Mucosa of descending colon (tissue), 3 donors: ENCODE measurements around the gene REXO1. TPM values are rescaled to one million over a fixed set of nuclear protein-coding genes. Genes with fewer than 3 reads are reported as not detected.

Source experiments
- ATAC-seq: fragments of 200-7000 bp; cut with Tn5 transposase; one replicate; pipeline ENCODE4 v1.9.1; 2020; ENCODE audit warnings: mild to moderate bottlenecking, moderate library complexity
- DNase-seq, 3 donors: peaks; one replicate each; pipeline ENCODE4 v3.0.0-alpha.2; 2020
- H3K36me3 ChIP-seq: fragments of 200-600 bp; one replicate; pipeline ENCODE4 v1.8.0; 2021; ENCODE audit warnings: low read depth, mild to moderate bottlenecking
- H3K4me1 ChIP-seq: fragments of 200-600 bp; one replicate; pipeline ENCODE4 v1.8.0; 2021; ENCODE audit warnings: low read depth, mild to moderate bottlenecking
- H3K4me3 ChIP-seq: fragments of 200-600 bp; one replicate; pipeline ENCODE4 v1.8.0; 2021; ENCODE audit warnings: mild to moderate bottlenecking
- H3K9me3 ChIP-seq: fragments of 200-600 bp; one replicate; pipeline ENCODE4 v1.8.0; 2021; ENCODE audit warnings: mild to moderate bottlenecking
- CTCF ChIP-seq: fragments of 200-600 bp; IDR thresholded peaks from one replicate; pipeline ENCODE4 v1.8.0; 2022; ENCODE audit warnings: antibody characterized with exemption, mild to moderate bottlenecking
- intact Hi-C, 2 donors: fragments of 100-400 bp; cut with DNase I in 1 of 2; cut with micrococcal nuclease in 1 of 2; formaldehyde crosslinking; loops; one replicate each; pipeline versions ENCODE4 v1.11.0 to v1.11.1; 2022; cut with DNase I, micrococcal nuclease
- total RNA-seq, 3 donors: library from RNA; stranded (reverse); fragmentation: NEBNext Ultra II Directional in 2 of 3; extraction: Animal tissue kit (Norgen Biotek cat#: 25700) in 2 of 3; gene quantifications; one replicate each; pipeline versions ENCODE4 v1.2.1 to v1.2.4, GENCODE V29; 2021 to 2023
- donor health status: DM: no; HTN: no; CAD: no; lungs with moderate emphysema.
- donor health status: DM: no; HTN: no; CAD: no.
- donor health status: DM: no; HTN: yes; CAD: no.

The REXO1 gene
- total RNA-seq, 3 donors from 2014 or later: 45.4 to 54.3 (median 50.2) TPM

GRCh38 chr19:1823020-1823419 is 25.3 kb downstream of the REXO1 start:
- Histone ChIP-seq H3K4me3 (no peak overlapping the region), H3K36me3 (peaks cover 16% of the 10 kb centered on the region), H3K9me3 (no peaks in the 10 kb centered on the region), H3K4me1 (no peaks in the 10 kb centered on the region)
- TF ChIP-seq CTCF: no peak
- DNase-seq (peak in 1 of 3 donors; percentile 17), ATAC-seq (no peak)
- intact Hi-C loops: no loop called here

- no peak overlapping the region for H3K4me3 ChIP-seq
- peaks cover 16% of the 10 kb centered on the region for H3K36me3 ChIP-seq
- TF ChIP-seq CTCF: no peak
- no peaks in the 10 kb centered on the region for H3K9me3 ChIP-seq
- intact Hi-C loops: no loop called here
- no peaks in the 10 kb centered on the region for H3K4me1 ChIP-seq
- ATAC-seq: no peak
- peak in 1 of 3 donors; percentile 18 for DNase-seq
Observed at GRCh38 chr19:1822210-1822609, 26.1 kb downstream of the REXO1 start.

- no peaks in the 10 kb centered on the region for H3K9me3 ChIP-seq
- ATAC-seq (no peak), DNase-seq (peak in 2 of 3 donors; percentile 23 to 45)
- no peak overlapping the region for H3K4me3 ChIP-seq
- peaks cover 16% of the 10 kb centered on the region for H3K36me3 ChIP-seq
- H3K4me1 ChIP-seq: no peaks in the 10 kb centered on the region
- no peak for TF ChIP-seq CTCF
- intact Hi-C loops: no loop called here
Observed at GRCh38 chr19:1819341-1820255, 28.7 kb downstream of the REXO1 start.

- Histone ChIP-seq H3K4me3 (no peak overlapping the region), H3K4me1 (no peaks in the 10 kb centered on the region), H3K36me3 (peaks cover 16% of the 10 kb centered on the region), H3K9me3 (no peaks in the 10 kb centered on the region)
- intact Hi-C loops: no loop called here
- ATAC-seq (no peak), DNase-seq (no peak)
- TF ChIP-seq CTCF: no peak
Observed at GRCh38 chr19:1818549-1819195, 29.6 kb downstream of the REXO1 start.

- DNase-seq (peak in 1 of 3 donors; percentile 24), ATAC-seq (no peak)
- intact Hi-C loops: no loop called here
- Histone ChIP-seq H3K9me3 (no peaks in the 10 kb centered on the region), H3K4me3 (no peak overlapping the region), H3K4me1 (peaks cover 9% of the 10 kb centered on the region), H3K36me3 (peaks cover 16% of the 10 kb centered on the region)
- TF ChIP-seq CTCF: no peak
Observed at GRCh38 chr19:1817553-1818179, 30.6 kb downstream of the REXO1 start.
